Liver (tissue), 9 donors: Measurements from ENCODE around the gene DUSP2. TPM values are rescaled to one million over a fixed set of nuclear protein-coding genes. Genes with fewer than 3 reads are reported as not detected.
A peak's percentile ranks its signal among the peaks of the same experiment; 100 is the strongest.

Source experiments
- DNase-seq: peaks from one replicate; pipeline ENCODE4 v3.0.0-alpha.2; 2017; ENCODE audit warnings: low spot score
- H3K27ac ChIP-seq, 2 donors: one replicate each; pipeline ENCODE4 v1.7.0; 2013; ENCODE audit warnings: inconsistent platforms in 2 of 2, low read length in 2 of 2, control low read depth in 1 of 2, low read depth in 1 of 2, mild to moderate bottlenecking in 1 of 2
- H3K27me3 ChIP-seq, 4 donors: one replicate each; pipeline versions ENCODE4 v1.6.1 to v1.7.0; 2013; ENCODE audit warnings: low read length in 3 of 4, inconsistent platforms in 1 of 4, mild to moderate bottlenecking in 1 of 4, moderate library complexity in 1 of 4; ENCODE audit not compliant: control insufficient read depth in 4 of 4, insufficient read depth in 4 of 4
- H3K36me3 ChIP-seq, 4 donors: one replicate each; pipeline versions ENCODE4 v1.6.1 to v1.7.0; 2013; ENCODE audit warnings: low read length in 3 of 4, mild to moderate bottlenecking in 3 of 4, low read depth in 1 of 4, moderate library complexity in 1 of 4; ENCODE audit not compliant: control insufficient read depth in 4 of 4, insufficient read depth in 3 of 4
- H3K4me1 ChIP-seq, 4 donors: one replicate each; pipeline versions ENCODE4 v1.6.1 to v1.7.0; 2013; ENCODE audit warnings: low read length in 3 of 4, mild to moderate bottlenecking in 3 of 4, moderate library complexity in 1 of 4; ENCODE audit not compliant: control insufficient read depth in 4 of 4, insufficient read depth in 4 of 4
- H3K4me3 ChIP-seq, 3 donors: one replicate each; pipeline versions ENCODE4 v1.6.1 to v1.7.0; 2013; ENCODE audit warnings: low read length in 3 of 3, control low read depth in 1 of 3, low read depth in 1 of 3, mild to moderate bottlenecking in 1 of 3
- H3K9ac ChIP-seq, 2 donors: one replicate each; pipeline ENCODE4 v1.7.0; 2013; ENCODE audit warnings: low read length in 2 of 2, mild to moderate bottlenecking in 2 of 2, moderate library complexity in 2 of 2, control low read depth in 1 of 2, low read depth in 1 of 2
- H3K9me3 ChIP-seq, 4 donors: one replicate each; pipeline versions ENCODE4 v1.6.1 to v1.7.0; 2013; ENCODE audit warnings: low read length in 3 of 4; ENCODE audit not compliant: control insufficient read depth in 4 of 4
- ATF3 ChIP-seq: IDR thresholded peaks from 2 replicates; pipeline ENCODE4 v1.6.1; 2016; ENCODE audit warnings: antibody characterized with exemption
- EGR1 ChIP-seq, 2 donors: IDR thresholded peaks; 2 replicates each; pipeline ENCODE4 v1.6.1; 2016 to 2018; ENCODE audit warnings: antibody characterized with exemption in 2 of 2, low read depth in 2 of 2
- FOXA1 ChIP-seq: IDR thresholded peaks from 2 replicates; pipeline ENCODE4 v1.6.1; 2016; ENCODE audit warnings: antibody characterized with exemption
- FOXA2 ChIP-seq: IDR thresholded peaks from 2 replicates; pipeline ENCODE4 v1.6.1; 2016; ENCODE audit warnings: antibody characterized with exemption
- GABPA ChIP-seq, 2 donors: IDR thresholded peaks in 1 of 2; conservative IDR thresholded peaks in 1 of 2; 2 replicates each; pipeline ENCODE4 v1.6.1; 2016; ENCODE audit warnings: antibody characterized with exemption in 2 of 2, mild to moderate bottlenecking in 1 of 2, moderate library complexity in 1 of 2
- HNF4A ChIP-seq, 2 donors: conservative IDR thresholded peaks; 2 replicates each; pipeline ENCODE4 v1.6.1; 2016; ENCODE audit warnings: antibody characterized with exemption in 2 of 2, mild to moderate bottlenecking in 2 of 2
- HNF4G ChIP-seq: IDR thresholded peaks from 2 replicates; pipeline ENCODE4 v1.6.1; 2016; ENCODE audit warnings: antibody characterized with exemption
- JUND ChIP-seq, 2 donors: IDR thresholded peaks; 2 replicates each; pipeline ENCODE4 v1.6.1; 2016; ENCODE audit warnings: antibody characterized with exemption in 2 of 2
- NR2F2 ChIP-seq: IDR thresholded peaks from 2 replicates; pipeline ENCODE4 v1.6.1; 2016; ENCODE audit warnings: antibody characterized with exemption
- RAD21 ChIP-seq, 2 donors: IDR thresholded peaks; 2 replicates each; pipeline ENCODE4 v1.6.1; 2016; ENCODE audit warnings: antibody characterized with exemption in 2 of 2, mild to moderate bottlenecking in 2 of 2
- REST ChIP-seq: IDR thresholded peaks from 2 replicates; pipeline ENCODE4 v1.6.1; 2016; ENCODE audit warnings: antibody characterized with exemption, mild to moderate bottlenecking
- RXRA ChIP-seq, 2 donors: IDR thresholded peaks; 2 replicates each; pipeline ENCODE4 v1.6.1; 2017 to 2018; ENCODE audit warnings: antibody characterized with exemption in 2 of 2, mild to moderate bottlenecking in 1 of 2
- SP1 ChIP-seq: IDR thresholded peaks from 2 replicates; pipeline ENCODE4 v1.6.1; 2018; ENCODE audit warnings: antibody characterized with exemption, mild to moderate bottlenecking
- TAF1 ChIP-seq: conservative IDR thresholded peaks from 2 replicates; pipeline ENCODE4 v1.6.1; 2016; ENCODE audit warnings: antibody characterized with exemption, mild to moderate bottlenecking
- YY1 ChIP-seq: IDR thresholded peaks from 2 replicates; pipeline ENCODE4 v1.6.1; 2016; ENCODE audit warnings: antibody characterized with exemption, mild to moderate bottlenecking
- WGBS: extraction: QIAGEN DNeasy Blood & Tissue Kit; methylation state at CpG from one replicate; pipeline ENCODE4 v1.1.7; 2013; 5-methylcytosine and 5-hydroxymethylcytosine counted together
- polyA plus RNA-seq, 2 donors: library from polyadenylated mRNA; stranded (reverse) in 1 of 2; unstranded in 1 of 2; fragments of 200-250 nt in 1 of 2; fragments of >200 nt in 1 of 2; fragmentation: Nextera tagmentation in 1 of 2; extraction: Ambion mirVana in 1 of 2; gene quantifications; one replicate each; pipeline versions ENCODE4 v1.2.1 to v1.2.3, GENCODE V29; 2013 to 2015
- total RNA-seq, 2 donors: library from RNA; depleted of rRNA; stranded (reverse); fragments of >200 nt; gene quantifications; one replicate each; pipeline ENCODE4 v1.2.3, GENCODE V29; 2014
- TF ChIP-seq, protein P1 (sequence below): fragments of 150-350 bp; IDR thresholded peaks from 2 replicates; pipeline ENCODE4 v1.5.1; 2017; ENCODE audit warnings: improper control_type of control experiment, low read depth, low read length; ENCODE audit not compliant: missing input control
- TF ChIP-seq, protein P2 (sequence below): IDR thresholded peaks from 2 replicates; pipeline ENCODE4 v1.6.1; 2016; ENCODE audit warnings: antibody characterized with exemption
- donor health status: healthy.
- donor health status: healthy.
- donor health status: healthy.
- donor health status: healthy.
- donor health status: healthy.

The DUSP2 gene
- total and polyA plus RNA-seq, 4 donors: 0.99 to 2.8 (median 1.6) TPM

DNA sequence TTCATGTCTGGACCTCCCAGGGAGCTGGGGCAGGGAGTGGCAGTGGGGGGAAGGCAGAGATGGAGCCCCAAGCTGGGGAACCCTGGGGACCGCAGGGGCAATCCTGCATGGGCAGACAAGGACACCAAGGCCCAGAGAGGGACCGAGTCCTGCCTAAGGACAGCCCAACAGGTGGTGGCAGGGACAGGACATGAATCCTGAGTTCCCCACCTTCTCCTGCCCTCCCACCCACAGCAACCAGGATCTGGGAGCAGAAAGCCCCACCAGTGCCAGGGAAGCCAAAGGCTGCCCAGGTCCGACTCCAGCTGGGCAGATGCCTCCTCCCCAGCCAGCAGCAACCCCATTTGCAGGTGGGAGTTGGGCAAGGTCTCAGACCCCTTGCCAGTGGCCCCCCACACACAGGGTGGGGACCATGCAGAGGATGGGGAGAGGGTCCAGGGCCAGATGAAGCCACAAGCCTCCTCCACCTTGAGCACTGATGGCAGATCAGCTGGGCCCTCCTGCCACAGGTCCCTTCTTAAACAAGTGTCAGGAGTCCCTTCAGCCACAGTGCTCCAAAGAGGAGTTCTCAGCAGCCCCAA is 35.2 kb downstream of the DUSP2 start:
- Histone ChIP-seq H3K36me3 (no peaks in the 10 kb centered on the region), H3K27me3 (peaks cover 0 to 2% (median 0%) of the 10 kb centered on the region in 4 donors), H3K4me1 (no peaks in the 10 kb centered on the region), H3K4me3 (no peak overlapping the region), H3K9me3 (peaks cover 0 to 9% (median 5%) of the 10 kb centered on the region in 4 donors), H3K27ac (peak overlapping the region in 1 of 2 donors; percentile 72), H3K9ac (no peak overlapping the region)
- no peak for DNase-seq
- 94% methylated on average over 3 of the region's 3 CpGs for WGBS
- TF ChIP-seq RAD21 (IDR thresholded peaks at IDR 0.05) (no peak), YY1 (no peak), FOXA2 (no peak)

DNA sequence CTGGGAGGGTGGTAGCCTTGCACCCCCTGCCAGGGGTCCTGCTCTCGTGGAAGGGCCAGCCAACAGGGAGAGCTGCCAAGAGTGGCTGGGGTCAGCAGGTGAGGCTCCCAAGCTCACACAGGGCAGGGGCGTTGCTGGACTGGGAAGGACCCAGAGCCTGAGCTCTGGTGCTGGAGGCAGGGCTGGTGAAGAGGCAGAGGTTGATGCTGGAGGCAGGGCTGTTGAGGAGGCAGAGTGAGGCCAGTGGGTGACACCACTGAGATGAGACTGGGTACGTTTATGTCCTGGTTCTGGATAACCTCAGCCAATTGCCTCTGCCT is 35.9 kb downstream of the DUSP2 start:
- H3K27me3 ChIP-seq: peaks cover 0 to 2% (median 0%) of the 10 kb centered on the region in 4 donors
- H3K36me3 ChIP-seq: no peaks in the 10 kb centered on the region
- no peak for TF ChIP-seq NR2F2
- TF ChIP-seq GABPA (IDR thresholded peaks at IDR 0.05 in 1 of 2, conservative IDR thresholded peaks at IDR 0.05 in 1 of 2): no peak
- no peak for TF ChIP-seq TAF1
- TF ChIP-seq, protein P1, sequence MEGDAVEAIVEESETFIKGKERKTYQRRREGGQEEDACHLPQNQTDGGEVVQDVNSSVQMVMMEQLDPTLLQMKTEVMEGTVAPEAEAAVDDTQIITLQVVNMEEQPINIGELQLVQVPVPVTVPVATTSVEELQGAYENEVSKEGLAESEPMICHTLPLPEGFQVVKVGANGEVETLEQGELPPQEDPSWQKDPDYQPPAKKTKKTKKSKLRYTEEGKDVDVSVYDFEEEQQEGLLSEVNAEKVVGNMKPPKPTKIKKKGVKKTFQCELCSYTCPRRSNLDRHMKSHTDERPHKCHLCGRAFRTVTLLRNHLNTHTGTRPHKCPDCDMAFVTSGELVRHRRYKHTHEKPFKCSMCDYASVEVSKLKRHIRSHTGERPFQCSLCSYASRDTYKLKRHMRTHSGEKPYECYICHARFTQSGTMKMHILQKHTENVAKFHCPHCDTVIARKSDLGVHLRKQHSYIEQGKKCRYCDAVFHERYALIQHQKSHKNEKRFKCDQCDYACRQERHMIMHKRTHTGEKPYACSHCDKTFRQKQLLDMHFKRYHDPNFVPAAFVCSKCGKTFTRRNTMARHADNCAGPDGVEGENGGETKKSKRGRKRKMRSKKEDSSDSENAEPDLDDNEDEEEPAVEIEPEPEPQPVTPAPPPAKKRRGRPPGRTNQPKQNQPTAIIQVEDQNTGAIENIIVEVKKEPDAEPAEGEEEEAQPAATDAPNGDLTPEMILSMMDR: no peak
- no peak for TF ChIP-seq RXRA (IDR thresholded peaks at IDR 0.05)
- TF ChIP-seq, protein P2, sequence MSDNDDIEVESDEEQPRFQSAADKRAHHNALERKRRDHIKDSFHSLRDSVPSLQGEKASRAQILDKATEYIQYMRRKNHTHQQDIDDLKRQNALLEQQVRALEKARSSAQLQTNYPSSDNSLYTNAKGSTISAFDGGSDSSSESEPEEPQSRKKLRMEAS: no peak
- TF ChIP-seq HNF4A (conservative IDR thresholded peaks at IDR 0.05): no peak
- no peak for TF ChIP-seq SP1
- TF ChIP-seq ATF3: no peak
- no peak for TF ChIP-seq RAD21 (IDR thresholded peaks at IDR 0.05)
- TF ChIP-seq YY1: no peak
- no peak for TF ChIP-seq EGR1 (IDR thresholded peaks at IDR 0.05; ENCODE audit: low read depth in 2 of 2)
- no peak for TF ChIP-seq HNF4G
- no peak for TF ChIP-seq REST
- no peak for TF ChIP-seq FOXA1
- no peak for TF ChIP-seq JUND (IDR thresholded peaks at IDR 0.05)
- no peak for TF ChIP-seq FOXA2
- H3K4me1 ChIP-seq: no peaks in the 10 kb centered on the region
- H3K9ac ChIP-seq: no peak overlapping the region
- DNase-seq: no peak
- no peak overlapping the region for H3K4me3 ChIP-seq
- H3K9me3 ChIP-seq: peaks cover 0 to 10% (median 5%) of the 10 kb centered on the region in 4 donors
- whole genome bisulfite sequencing: 43% methylated on average over 3 of the region's 3 CpGs
- H3K27ac ChIP-seq: peak overlapping the region; percentile 5 to 72
